Measurements from ENCODE around the gene IRF5.

Gene IRF5

GRCh38 chr7:128928882-128929788 lies 8.6 kb upstream of the IRF5 start:
- peaks cover 18% of the 10 kb centered on the region for H3K27me3 ChIP-seq (ENCODE audit: control insufficient read depth, low read length)
- TF ChIP-seq CTCF (IDR thresholded peaks at IDR 0.05; ENCODE audit: low read depth, low read length, poor library complexity, severe bottlenecking) (no peak), EZH2phosphoT487 (IDR thresholded peaks at IDR 0.05; ENCODE audit: borderline replicate concordance, low read length) (no peak)
- H3K4me1 ChIP-seq (ENCODE audit: control insufficient read depth, low read length), result peaks cover 12% of the 10 kb centered on the region
- H3K9me3 ChIP-seq (ENCODE audit: control insufficient read depth, insufficient read depth, low read length), result no peaks in the 10 kb centered on the region
- no peak overlapping the region for H3K4me2 ChIP-seq (ENCODE audit: low read length)
- no peak overlapping the region for H3K4me3 ChIP-seq (ENCODE audit: low read length)
- H3K79me2 ChIP-seq (ENCODE audit: control insufficient read depth, low read length), result no peaks in the 10 kb centered on the region
- no peaks in the 10 kb centered on the region for H3K36me3 ChIP-seq (ENCODE audit: control insufficient read depth, low read length)
- H3F3A ChIP-seq (ENCODE audit: control insufficient read depth, insufficient read depth), result 0 out of 2 replicates have a peak, but pooled peaks cover 5% of the 10 kb centered on the region
- H3K27ac ChIP-seq (ENCODE audit: low read depth, low read length), result no peak overlapping the region
- H3K9me2 ChIP-seq (replicated peaks; ENCODE audit: control insufficient read depth, low read length), result no peaks in the 10 kb centered on the region
- H4K20me1 ChIP-seq (ENCODE audit: control insufficient read depth, insufficient read depth, low read depth, low read length), result no peaks in the 10 kb centered on the region

DNA sequence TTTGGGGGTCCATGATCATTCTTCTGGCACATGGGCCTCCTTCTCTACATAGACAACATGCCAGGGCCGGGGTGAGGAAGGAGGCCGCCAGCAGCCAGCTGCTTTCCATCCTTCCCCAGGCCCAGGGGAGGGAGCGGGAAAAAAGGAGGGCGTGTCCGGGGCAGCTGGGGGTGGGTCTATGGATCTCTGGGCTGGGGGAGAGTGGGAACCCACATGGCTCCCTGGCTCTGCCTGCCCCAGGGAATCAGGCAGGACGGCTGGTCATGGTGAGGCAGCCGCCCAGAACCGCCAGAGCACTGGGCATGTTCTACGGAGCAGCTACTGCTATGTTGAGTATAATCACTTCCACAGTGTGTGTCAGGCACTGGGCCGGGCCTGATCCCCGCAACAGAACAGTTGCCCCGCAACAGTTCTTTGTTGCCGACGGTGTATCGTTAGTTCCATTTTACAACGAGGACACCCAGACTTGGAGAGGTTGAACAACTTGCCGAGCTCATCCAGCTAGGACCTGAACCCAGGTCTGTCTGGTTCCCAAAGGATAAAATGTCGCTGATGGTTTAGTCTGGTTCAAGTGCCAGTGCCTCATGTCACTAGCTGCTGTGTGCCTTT lies 6.4 kb upstream of the IRF5 start:
- Histone ChIP-seq H3K9me3 (ENCODE audit: control insufficient read depth, insufficient read depth, low read length) (no peaks in the 10 kb centered on the region), H3K27me3 (ENCODE audit: control insufficient read depth, low read length) (peaks cover 14% of the 10 kb centered on the region), H3K4me2 (ENCODE audit: low read length) (no peak overlapping the region), H3K36me3 (ENCODE audit: control insufficient read depth, low read length) (no peaks in the 10 kb centered on the region), H4K20me1 (ENCODE audit: control insufficient read depth, insufficient read depth, low read depth, low read length) (no peaks in the 10 kb centered on the region), H3K4me3 (ENCODE audit: low read length) (no peak overlapping the region), H3K79me2 (ENCODE audit: control insufficient read depth, low read length) (no peaks in the 10 kb centered on the region), H3K4me1 (ENCODE audit: control insufficient read depth, low read length) (peaks cover 24% of the 10 kb centered on the region), H3K9me2 (replicated peaks; ENCODE audit: control insufficient read depth, low read length) (no peaks in the 10 kb centered on the region), H3F3A (ENCODE audit: control insufficient read depth, insufficient read depth) (peaks cover 2% of the 10 kb centered on the region; the same call in 1 of the 2 replicates), H3K27ac (ENCODE audit: low read depth, low read length) (no peak overlapping the region)
- TF ChIP-seq EZH2phosphoT487 (IDR thresholded peaks at IDR 0.05; ENCODE audit: borderline replicate concordance, low read length) (no peak), CTCF (IDR thresholded peaks at IDR 0.05; ENCODE audit: low read depth, low read length, poor library complexity, severe bottlenecking) (no peak)

- H3K4me2 ChIP-seq (ENCODE audit: low read length), result peak overlapping the region; percentile 35
- peaks cover 16% of the 10 kb centered on the region for H3K27me3 ChIP-seq (ENCODE audit: control insufficient read depth, low read length)
- H3K4me1 ChIP-seq (ENCODE audit: control insufficient read depth, low read length), result peaks cover 24% of the 10 kb centered on the region
Observed at GRCh38 chr7:128931965-128932861, 5.5 kb upstream of the IRF5 start.

More at GRCh38 chr7:128931965-128932861, 5.5 kb upstream of the IRF5 start:
- no peaks in the 10 kb centered on the region for H3K36me3 ChIP-seq (ENCODE audit: control insufficient read depth, low read length)
- H3F3A ChIP-seq (ENCODE audit: control insufficient read depth, insufficient read depth), result peaks cover 9% of the 10 kb centered on the region
- H3K79me2 ChIP-seq (ENCODE audit: control insufficient read depth, low read length), result no peaks in the 10 kb centered on the region
- TF ChIP-seq CTCF (IDR thresholded peaks at IDR 0.05; ENCODE audit: low read depth, low read length, poor library complexity, severe bottlenecking) (no peak), EZH2phosphoT487 (IDR thresholded peaks at IDR 0.05; ENCODE audit: borderline replicate concordance, low read length) (no peak)
- no peaks in the 10 kb centered on the region for H4K20me1 ChIP-seq (ENCODE audit: control insufficient read depth, insufficient read depth, low read depth, low read length)
- no peak overlapping the region for H3K4me3 ChIP-seq (ENCODE audit: low read length)
- H3K9me2 ChIP-seq (replicated peaks; ENCODE audit: control insufficient read depth, low read length), result no peaks in the 10 kb centered on the region
- H3K27ac ChIP-seq (ENCODE audit: low read depth, low read length), result no peak overlapping the region
- H3K9me3 ChIP-seq (ENCODE audit: control insufficient read depth, insufficient read depth, low read length), result no peaks in the 10 kb centered on the region
